HG02981 (cell line): ENCODE measurements around the gene HBS1L.

Experiments used
- ATAC-seq: cut with Tn5 transposase; IDR thresholded peaks from one replicate; pipeline ENCODE4 v1.9.1; 2021; ENCODE audit warnings: mild to moderate bottlenecking, moderate library complexity; ENCODE audit not compliant: unreplicated experiment

The HBS1L gene

DNA sequence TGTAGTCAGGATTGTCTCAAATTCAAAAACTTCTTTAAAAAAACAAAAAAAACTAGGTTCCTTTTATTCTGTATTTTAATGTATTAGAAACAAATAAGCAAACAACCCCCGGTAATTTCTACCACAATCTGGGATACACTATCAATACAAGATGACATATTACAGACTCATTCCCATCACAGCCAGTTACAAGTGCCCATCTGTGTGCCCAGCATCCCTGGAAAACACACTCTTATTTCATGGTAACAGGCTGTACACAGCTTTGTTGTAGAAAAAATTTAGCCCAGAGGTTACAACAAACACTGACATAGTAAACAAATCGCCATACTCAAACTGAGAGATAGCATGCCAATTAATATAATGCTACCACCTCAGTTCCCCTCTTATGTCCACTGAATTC lies 16.3 kb downstream of the HBS1L start:
- ATAC-seq, result no peak

DNA sequence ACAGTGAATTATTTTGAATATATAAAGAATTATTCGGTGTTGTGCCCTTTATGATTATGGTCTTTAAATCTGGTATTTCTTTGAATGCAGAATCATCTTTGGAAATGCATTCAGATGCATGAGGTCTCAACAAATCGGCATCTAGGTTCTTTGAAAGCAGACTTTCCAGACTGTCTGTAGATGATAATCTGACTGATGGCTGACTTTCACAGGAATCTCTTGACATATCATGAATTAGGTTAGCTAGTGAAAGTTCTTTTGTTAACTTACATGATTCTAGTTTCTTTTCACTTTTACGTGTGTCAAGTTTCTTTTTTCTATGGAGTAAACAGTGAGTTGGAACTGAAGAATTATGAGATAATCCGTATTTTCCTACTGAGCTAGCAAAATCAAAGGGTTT lies 17.1 kb downstream of the HBS1L start:
- ATAC-seq, result no peak

DNA sequence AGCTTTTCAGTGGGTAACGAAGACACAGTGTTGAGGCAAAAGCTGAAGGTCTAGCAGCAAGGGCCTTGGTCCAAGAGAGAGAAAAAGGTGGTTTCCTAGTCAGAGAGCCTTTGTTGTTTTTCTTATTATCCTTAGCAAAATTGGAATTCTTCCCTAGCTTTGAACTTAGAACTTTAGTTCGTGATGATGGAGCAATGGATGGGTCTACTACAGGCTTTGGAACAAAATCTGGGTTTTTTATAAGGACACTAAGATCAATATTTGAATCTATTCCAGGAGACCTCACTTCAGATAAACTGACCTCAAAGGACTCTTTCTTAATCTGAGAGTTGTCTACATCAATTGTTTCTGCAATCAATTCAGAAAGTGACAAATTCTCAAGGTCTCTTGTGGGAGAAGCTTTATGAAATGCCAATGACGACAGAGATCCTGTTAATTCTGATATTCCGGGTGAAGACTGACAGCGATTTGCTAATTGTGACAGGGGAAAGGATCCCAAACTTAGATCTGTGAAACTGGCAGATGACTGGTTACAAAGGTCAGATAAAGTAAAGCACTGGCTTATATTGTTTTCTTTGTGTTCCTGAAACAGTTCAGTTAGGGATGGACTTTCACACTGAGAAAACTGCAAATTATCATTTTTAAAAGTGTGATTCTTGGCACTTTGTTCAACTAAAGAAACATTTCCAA lies 17.7 kb downstream of the HBS1L start:
- no peak for ATAC-seq

DNA sequence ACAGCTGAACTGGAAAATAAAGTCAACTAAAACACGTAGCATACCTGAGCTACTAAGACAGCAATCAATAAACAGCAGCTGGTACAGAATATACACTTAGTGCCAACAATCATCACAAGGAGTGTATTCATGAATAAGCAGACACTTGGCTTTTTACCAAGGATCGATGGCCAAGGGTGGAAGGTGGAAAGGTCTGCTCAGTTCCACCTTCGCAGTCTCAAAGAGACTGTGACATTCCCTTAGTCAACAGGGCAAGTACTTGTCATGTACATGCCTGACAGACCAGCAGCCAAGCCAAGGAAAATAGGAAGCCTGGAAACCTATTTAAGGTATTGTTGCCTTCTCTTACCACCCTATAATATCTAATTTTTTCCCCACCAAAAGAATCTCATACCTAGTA lies 21.4 kb downstream of the HBS1L start:
- no peak for ATAC-seq

DNA sequence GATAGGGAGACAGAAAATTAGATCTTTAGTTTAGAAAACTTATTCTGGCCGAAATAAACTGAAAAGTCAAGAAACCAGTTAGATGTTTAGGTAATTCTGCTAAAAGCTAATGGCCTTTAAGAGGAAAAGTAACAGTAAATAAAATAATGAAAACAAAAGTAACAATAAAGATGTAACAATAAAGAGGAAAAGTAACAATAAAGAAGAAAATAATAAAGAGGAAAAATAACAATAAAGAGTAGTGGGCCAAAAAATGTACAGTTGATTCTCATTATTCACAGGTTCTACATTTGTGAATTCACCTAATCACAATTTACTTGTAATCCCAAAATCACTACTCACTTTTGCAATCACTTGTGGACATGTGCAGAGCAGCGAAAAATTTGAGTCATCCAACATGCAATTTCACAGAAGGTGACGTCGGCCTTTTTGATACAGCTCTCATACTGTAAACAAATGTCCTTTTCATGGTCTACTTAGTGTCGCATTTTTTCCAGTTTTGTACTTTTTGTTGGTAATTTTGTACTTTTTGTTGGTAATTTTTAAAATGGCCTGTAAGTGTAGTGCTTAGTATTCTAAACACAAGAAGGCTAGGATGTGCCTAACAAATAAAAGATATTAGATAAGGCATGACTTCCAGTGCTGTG lies 24.0 kb downstream of the HBS1L start:
- no peak for ATAC-seq

DNA sequence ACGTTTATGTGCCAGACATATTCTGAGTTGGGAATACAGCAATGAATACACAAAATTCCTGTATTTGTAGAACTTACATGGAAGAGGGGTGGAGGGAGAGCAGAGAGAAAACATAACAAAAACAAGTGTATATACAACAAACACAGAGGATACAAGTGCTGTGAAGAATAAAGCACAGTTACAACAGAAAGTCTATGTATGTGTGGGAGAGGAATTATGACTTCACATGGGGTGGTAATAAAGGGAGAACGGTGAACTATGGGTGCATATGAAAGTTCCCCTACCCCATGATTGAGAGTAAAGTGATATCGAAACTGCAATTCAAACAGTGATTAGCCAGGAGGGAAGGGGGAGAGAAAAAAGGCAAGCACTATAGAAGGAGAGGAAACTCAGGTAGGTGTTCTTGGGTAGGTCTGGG lies 24.6 kb downstream of the HBS1L start:
- peak; percentile 97 for ATAC-seq

DNA sequence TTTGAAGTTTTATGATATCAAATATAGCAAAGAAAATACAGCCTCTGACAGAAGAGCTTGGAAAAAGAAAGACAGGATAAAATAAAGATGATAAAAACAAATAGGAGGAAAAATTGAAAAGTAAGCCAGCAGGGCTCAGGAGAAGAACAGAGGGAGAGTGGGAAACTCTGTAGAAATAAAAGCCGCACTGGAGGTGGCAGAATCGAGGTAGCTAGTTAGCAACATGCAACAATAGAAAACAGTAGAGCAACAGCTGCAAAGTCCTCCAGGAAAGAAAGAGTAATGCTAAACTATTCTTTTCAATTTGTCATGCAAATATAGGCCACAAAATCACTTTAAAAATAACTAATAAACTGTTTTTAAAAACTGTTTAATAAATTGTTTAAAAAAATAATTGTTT lies 28.8 kb downstream of the HBS1L start:
- no peak for ATAC-seq

DNA sequence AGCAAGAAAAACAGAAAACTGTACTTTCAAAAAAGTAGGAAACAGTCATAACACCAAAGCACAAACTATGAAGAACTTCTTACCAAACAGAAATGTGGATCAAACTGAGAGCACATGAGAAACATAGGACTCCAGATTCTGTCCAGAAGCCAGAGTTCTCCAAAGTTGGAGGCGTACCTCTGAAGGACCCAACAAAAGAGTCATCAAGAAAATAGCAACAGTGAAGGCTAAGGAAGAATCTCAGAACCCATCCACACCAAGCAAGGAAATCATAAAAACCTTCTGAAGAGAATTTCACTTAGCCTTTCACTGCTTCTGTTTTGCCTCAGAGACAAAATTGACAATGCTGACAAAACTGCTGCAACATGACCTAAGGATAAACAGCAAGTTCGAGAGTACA lies 29.4 kb downstream of the HBS1L start:
- ATAC-seq, result no peak

DNA sequence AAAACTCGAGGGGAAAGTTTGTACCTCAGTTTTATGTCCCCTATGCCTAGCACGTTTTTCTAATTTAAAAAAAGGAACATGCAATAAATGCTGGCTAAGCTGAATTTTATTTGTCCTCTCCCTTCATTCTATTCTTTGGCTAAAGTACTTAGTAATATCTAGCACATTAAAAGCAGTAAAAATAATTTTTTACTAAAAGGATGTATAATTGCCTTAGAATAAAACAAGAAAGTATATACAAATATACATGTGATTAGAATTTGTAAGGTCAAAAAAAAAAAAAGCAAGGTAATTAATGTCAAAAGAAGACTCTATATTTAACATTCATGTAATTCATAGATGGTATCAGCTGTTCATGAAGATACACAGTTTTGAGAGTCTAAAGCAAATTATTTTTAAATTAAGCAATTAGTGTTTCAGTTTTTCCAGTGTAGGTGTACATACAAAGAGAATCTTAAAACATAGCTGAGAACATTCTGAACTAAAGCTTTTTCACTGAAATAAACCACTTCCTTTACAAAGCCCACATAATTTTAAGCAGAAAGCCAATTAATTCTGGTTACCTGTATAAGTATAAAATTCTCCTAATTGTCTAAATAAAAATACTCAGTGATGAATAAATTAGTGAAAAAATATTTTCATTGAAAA lies 32.4 kb downstream of the HBS1L start:
- no peak for ATAC-seq

DNA sequence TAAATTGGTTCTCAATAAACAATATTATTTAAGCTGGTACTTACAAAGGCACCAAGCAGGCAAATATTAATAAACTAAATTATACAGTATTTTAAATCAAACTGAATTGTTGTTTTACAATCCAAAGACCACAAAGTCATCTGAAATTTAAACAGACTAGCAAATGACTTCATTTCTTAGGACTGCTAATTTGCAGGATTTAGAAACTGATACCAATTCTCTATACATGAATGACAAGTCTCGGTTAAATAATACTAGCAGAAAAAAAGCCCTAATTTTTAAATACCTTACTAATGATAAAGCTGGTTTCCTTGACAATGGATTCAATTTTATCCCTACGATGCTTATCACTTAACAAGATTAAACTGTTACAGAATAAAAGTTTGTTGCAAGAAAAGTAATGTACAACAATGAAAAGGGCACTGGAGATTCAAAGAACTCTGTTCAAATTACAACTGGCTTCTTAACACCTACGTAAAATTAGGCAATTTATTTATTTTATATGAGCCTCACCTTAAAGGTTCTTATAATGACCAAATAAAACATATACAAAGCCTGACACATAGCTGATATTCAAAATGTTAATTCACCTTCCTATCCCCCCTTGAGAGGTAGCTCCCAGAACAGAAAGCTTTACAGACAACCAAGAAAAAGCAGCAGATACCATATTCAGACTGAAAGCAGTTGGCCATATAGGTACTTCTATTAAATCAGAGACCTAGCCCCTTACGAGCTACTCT lies 33.1 kb downstream of the HBS1L start:
- ATAC-seq, result peak; percentile 68

DNA sequence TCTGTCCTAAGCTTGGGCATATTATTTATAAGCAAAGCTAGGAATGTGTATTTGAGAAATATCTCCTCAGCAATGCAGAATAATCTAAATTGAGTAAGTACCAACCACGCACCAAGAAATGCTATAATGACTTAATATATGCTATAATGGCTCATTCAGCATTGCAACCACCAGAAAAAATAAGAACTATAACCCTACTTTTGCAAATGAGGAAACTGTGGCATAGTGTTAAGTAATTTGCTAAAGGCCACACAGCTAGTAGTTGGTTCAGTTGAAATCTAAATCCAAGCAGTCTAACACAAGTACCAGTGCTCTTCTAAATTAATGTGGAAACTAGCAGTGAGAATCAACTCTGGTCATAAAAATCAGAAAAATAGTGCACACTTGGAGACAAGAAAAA lies 35.7 kb downstream of the HBS1L start:
- no peak for ATAC-seq

DNA sequence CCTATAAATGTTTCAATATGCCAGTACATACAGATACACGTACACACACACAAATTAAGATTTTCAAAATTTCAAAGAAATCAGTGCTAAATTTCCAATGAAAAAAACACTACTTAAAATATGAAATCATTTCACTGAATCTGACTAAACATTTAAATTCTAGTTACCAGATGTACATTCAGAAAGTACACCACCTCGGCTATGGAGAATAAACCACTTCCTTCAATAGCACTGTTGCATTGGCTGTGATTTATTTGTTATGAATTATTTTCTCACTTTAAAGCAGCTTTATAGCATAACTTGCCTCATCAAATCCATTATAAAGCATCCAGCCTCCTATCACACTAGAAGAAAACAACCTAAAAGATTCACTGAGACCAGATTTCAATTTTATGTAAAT lies 36.6 kb downstream of the HBS1L start:
- no peak for ATAC-seq

DNA sequence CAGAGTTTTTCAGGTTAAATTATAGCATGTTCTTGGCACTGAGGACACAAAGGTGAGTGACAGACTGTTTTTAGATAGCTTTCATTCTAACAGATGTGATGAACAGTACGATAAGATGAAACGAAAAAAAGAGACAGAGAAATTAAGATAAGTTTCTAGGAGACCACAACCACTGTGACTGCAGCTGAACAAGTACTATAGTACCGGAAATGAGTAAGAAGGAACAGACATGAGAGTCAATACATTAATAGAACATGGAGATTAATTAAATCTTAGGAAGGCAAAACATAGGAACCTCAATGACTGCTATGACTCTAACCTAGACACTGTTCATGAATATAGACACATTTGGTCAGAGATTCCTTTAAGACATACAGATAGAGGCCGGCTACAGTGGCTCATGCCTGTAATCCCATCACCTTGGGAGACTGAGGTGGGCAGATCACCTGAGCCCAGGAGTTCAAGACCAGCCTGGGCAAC lies 40.2 kb downstream of the HBS1L start:
- ATAC-seq, result peak; percentile 92

DNA sequence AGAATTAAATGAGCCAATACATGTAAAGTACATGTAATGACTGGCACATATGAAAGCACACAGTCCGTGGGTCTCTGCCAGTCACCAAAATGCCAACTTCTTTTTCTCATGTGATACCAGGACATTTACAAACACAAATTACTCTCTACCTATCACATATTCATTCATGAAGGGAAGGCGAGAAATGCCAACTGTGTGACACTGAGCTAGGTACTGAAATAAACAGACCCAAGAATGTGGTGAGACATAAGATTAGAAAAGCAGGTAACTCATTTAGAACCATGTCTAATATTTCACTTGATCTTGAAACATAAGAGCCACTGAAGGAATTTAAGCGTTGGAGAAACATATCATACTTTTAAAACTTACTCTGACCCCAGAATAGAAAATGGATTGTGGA lies 41.4 kb downstream of the HBS1L start:
- no peak for ATAC-seq

DNA sequence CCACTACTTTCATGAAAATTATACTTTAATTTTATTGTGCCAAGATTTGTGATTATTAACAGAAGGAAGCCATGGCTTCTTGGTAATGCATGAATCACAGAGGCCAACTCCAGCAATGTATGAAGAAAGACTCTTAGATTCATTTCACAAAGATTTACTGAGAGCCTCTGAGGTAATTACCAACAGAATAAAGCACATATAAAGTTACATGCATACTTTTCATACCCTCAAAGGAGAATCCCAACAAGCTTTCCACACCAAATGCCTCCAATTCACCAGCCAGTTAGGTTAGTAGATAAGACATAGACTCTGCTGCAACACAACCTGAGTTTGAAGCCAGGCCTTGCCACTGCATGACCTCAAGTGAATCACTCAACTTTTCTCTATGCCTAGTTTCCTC lies 41.9 kb downstream of the HBS1L start:
- no peak for ATAC-seq

DNA sequence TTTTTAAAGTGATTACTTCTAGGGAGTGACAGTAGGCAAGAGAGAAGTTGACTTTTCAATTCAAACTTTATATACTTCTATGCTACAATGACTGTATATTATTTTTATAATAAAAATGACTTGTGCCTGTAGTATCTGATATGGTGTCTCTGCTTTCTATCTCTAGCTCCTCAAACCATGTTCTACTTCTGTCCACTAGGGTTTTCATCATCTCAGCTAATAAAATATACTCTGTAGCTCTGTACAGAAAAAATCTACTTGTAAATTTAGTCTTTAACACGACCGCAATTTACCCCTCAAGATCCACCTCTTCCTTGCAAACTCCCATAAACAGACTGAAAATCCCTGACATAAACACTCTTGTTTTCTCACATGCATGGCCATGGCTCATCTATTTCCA lies 42.3 kb downstream of the HBS1L start:
- no peak for ATAC-seq

DNA sequence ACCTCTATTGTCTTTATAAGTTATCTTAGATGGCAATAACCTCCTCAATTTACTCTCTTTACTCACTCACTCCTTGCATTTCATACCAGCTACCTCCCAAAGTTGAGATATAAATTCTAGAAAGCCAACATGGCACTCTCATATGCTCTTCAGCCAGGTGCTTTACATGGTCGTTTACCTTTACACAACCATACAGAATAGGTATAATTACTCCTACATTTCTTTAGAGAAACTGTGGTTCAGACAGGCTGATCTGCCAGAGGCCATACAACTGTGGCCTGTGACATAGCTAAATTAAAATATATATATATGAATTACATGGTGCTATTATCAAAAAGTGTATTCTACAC lies 45.7 kb downstream of the HBS1L start:
- no peak for ATAC-seq

DNA sequence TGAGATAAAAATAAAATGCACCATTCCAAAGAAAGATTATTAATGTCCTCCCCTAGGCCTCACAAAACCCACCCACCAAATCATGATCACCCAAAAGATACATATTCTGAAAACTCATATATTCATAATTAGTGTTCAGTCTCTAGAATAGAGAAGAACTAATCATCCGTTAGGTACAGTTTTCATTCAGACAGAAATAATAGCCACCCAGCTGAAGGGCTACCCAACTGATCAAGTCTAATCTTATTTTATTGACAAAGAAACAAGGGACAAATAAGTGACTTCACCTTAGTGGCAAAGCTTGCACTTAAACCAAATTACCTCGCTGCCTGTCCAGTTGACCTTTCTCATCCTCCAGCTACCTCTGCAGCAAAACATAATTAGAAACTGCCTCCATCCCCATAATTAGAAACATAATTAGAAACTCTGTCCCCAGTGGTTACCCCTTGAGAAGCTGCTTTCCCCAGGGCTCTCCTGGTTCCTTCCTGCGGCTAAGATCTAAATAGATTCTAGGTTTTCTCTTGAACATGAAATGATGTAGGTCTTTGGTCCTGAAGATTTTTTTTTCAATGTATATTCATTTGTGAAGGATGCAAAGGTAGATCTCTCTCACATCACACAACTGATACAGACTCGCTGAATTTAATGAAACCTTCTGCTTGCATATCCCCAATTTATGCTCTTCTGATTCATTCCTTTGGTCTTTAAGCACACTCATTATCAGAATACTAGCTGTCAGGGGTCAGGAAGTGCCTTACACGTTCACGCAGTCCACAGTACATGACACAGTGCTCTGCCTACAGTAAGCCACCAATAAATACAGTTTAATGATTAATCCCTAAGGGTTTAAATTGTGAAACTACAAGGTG lies 46.3 kb downstream of the HBS1L start:
- ATAC-seq, result peak; percentile 92

DNA sequence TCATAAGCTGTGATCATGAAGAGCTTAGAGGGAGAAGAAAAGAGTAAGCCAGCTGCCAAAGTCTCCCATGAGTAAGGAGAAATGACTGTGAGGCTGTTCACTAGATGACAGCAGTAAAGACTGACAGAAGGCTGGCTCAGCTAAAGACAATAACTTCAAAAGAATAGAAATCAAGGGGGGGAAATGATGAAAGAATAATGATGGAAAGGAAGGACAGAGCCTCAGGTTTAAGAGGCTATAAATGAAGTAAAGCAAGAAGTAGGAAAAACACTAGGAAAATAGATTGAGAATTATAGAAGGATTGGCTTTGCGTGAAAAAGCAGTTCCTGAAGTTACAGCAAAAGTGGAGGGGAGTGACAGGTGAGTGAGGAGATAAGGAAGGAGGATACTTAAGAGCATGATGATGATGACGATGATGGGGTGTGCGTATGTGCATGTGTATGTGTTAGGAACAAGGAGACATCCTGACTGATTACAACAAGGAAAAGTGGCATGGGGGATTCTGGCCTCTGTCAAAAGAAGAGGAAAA lies 48.2 kb downstream of the HBS1L start:
- ATAC-seq, result no peak

DNA sequence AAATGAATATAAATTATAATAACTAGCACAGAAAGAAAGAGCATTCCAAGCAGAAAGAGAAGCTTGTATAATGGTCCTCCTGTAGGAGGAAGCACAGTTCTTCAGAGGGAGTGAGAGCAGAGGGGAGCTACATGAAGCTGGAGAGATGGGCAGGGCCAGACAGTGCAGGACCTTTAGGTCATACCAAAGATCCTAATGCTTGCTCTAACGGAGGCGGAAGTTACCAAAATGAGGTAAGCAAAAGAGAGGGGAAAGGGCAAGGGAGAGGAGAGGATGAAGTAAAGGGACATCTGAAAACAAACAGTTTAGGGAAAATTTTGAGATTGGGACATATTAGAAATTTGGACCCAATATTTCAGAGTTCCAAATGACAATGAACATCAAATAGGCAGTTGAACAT lies 50.2 kb downstream of the HBS1L start:
- no peak for ATAC-seq
